Neural progenitor cell (in vitro differentiated cells): ENCODE results near the gene VSIG10L.

Source experiments
- CTCF ChIP-seq: fragments of 200-600 bp; sonication (generic); IDR thresholded peaks from 2 replicates; pipeline ENCODE4 v1.5.1; 2017; ENCODE audit warnings: antibody characterized with exemption, mild to moderate bottlenecking
- EZH2 ChIP-seq: fragments of 200-600 bp; sonication (generic); IDR thresholded peaks from 2 replicates; pipeline ENCODE4 v1.6.1; 2017; ENCODE audit warnings: antibody characterized with exemption, mild to moderate bottlenecking, moderate library complexity
- EZH2phosphoT487 ChIP-seq: fragments of 200-600 bp; sonication (generic); IDR thresholded peaks from 2 replicates; pipeline ENCODE4 v1.6.1; 2017; ENCODE audit warnings: antibody characterized with exemption

GRCh38 chr19:51331193-51331592 is 10.7 kb downstream of the VSIG10L start:
- TF ChIP-seq CTCF, result no peak
- TF ChIP-seq EZH2, result no peak
- TF ChIP-seq EZH2phosphoT487, result no peak
